Neuronal stem cell (in vitro differentiated cells): Measurements from ENCODE around the gene HGD.

Source experiments
- DNase-seq: peaks from one replicate; pipeline ENCODE4 v3.0.0-alpha.2; 2013; ENCODE audit warnings: low spot score
- H2AFZ ChIP-seq: one replicate; pipeline ENCODE4 v1.6.1; 2013; ENCODE audit warnings: mild to moderate bottlenecking, low read length, inconsistent platforms
- H2AK5ac ChIP-seq: 2 replicates; pipeline ENCODE4 v1.6.1; 2013; ENCODE audit warnings: low read depth, mild to moderate bottlenecking, inconsistent platforms, low read length, moderate library complexity, mixed read lengths
- H2BK120ac ChIP-seq: 2 replicates; pipeline ENCODE4 v1.6.1; 2013; ENCODE audit warnings: low read depth, mild to moderate bottlenecking, inconsistent platforms, low read length, moderate library complexity, mixed read lengths
- H2BK12ac ChIP-seq: one replicate; pipeline ENCODE4 v1.6.1; 2013; ENCODE audit warnings: low read length, inconsistent platforms
- H2BK15ac ChIP-seq: 2 replicates; pipeline ENCODE4 v1.6.1; 2013; ENCODE audit warnings: mild to moderate bottlenecking, low read length, inconsistent platforms, mixed read lengths
- H2BK5ac ChIP-seq: one replicate; pipeline ENCODE4 v1.6.1; 2013; ENCODE audit warnings: inconsistent platforms, mild to moderate bottlenecking, low read length, moderate library complexity
- H3K14ac ChIP-seq: one replicate; pipeline ENCODE4 v1.6.1; 2013; ENCODE audit warnings: low read length, inconsistent platforms
- H3K18ac ChIP-seq: 2 replicates; pipeline ENCODE4 v1.6.1; 2013; ENCODE audit warnings: low read length, inconsistent platforms
- H3K23ac ChIP-seq: 2 replicates; pipeline ENCODE4 v1.6.1; 2013; ENCODE audit warnings: low read depth, mild to moderate bottlenecking, mixed read lengths, low read length, inconsistent platforms; ENCODE audit not compliant: poor library complexity
- H3K27ac ChIP-seq: replicated peaks from 3 replicates; pipeline ENCODE4 v1.5.1; 2013; ENCODE audit warnings: low read length, inconsistent platforms
- H3K27me3 ChIP-seq, 3 experiments: 2 replicates each; pipeline ENCODE4 v1.6.1; 2013; ENCODE audit warnings: low read length in 3 of 3, mild to moderate bottlenecking in 2 of 3, inconsistent platforms in 1 of 3, low read depth in 1 of 3, mixed read lengths in 1 of 3, moderate library complexity in 1 of 3; ENCODE audit not compliant: control insufficient read depth in 3 of 3, insufficient read depth in 3 of 3
- H3K36me3 ChIP-seq, 2 donors: replicated peaks in 1 of 2; 2 replicates each; pipeline ENCODE4 v1.6.1; 2013; ENCODE audit warnings: low read length in 2 of 2; ENCODE audit not compliant: control insufficient read depth in 2 of 2, insufficient read depth in 2 of 2
- H3K4ac ChIP-seq: 2 replicates; pipeline ENCODE4 v1.6.1; 2013; ENCODE audit warnings: inconsistent platforms, mild to moderate bottlenecking, low read length, moderate library complexity
- H3K4me1 ChIP-seq, 2 donors: 1 replicate in 1 of 2; 2 replicates in 1 of 2; pipeline ENCODE4 v1.6.1; 2013; ENCODE audit warnings: low read length in 2 of 2, low read depth in 1 of 2; ENCODE audit not compliant: control insufficient read depth in 2 of 2, insufficient read depth in 1 of 2
- H3K4me2 ChIP-seq: one replicate; pipeline ENCODE4 v1.6.1; 2013; ENCODE audit warnings: mild to moderate bottlenecking, low read length, inconsistent platforms; ENCODE audit not compliant: insufficient read depth, poor library complexity, severe bottlenecking
- H3K4me3 ChIP-seq, 2 donors: 2 replicates each; pipeline ENCODE4 v1.5.1; 2013; ENCODE audit warnings: low read length in 2 of 2, mild to moderate bottlenecking in 2 of 2, inconsistent platforms in 1 of 2, moderate library complexity in 1 of 2
- H3K79me1 ChIP-seq: one replicate; pipeline ENCODE4 v1.6.1; 2013; ENCODE audit warnings: low read depth, mild to moderate bottlenecking, inconsistent platforms, low read length, moderate library complexity
- H3K9ac ChIP-seq: one replicate; pipeline ENCODE4 v1.6.1; 2013; ENCODE audit warnings: mild to moderate bottlenecking, low read depth, low read length, inconsistent platforms; ENCODE audit not compliant: poor library complexity
- H3K9me3 ChIP-seq, 2 donors: replicated peaks in 1 of 2; 2 replicates each; pipeline versions ENCODE3 to v1.6.1; 2013; ENCODE audit warnings: low read length in 2 of 2, mild to moderate bottlenecking in 2 of 2, inconsistent platforms in 1 of 2, low read depth in 1 of 2, mixed read lengths in 1 of 2, moderate library complexity in 1 of 2; ENCODE audit not compliant: control insufficient read depth in 2 of 2, insufficient read depth in 1 of 2
- H4K8ac ChIP-seq: one replicate; pipeline ENCODE4 v1.6.1; 2013; ENCODE audit warnings: low read depth, mild to moderate bottlenecking, inconsistent platforms, low read length, moderate library complexity
- H4K91ac ChIP-seq: one replicate; pipeline ENCODE4 v1.6.1; 2013; ENCODE audit warnings: low read length, low read depth, mild to moderate bottlenecking, inconsistent platforms; ENCODE audit not compliant: poor library complexity
- WGBS, 2 donors: extraction: QIAGEN DNeasy Blood & Tissue Kit; methylation state at CpG; one replicate each; pipeline ENCODE4 v1.1.7; 2013; ENCODE audit warnings: missing lambda C conversion rate in 2 of 2, mixed read lengths in 1 of 2; ENCODE audit not compliant: insufficient read length in 2 of 2, insufficient replicate concordance in 1 of 2; ENCODE audit errors: extremely low coverage in 2 of 2; 5-methylcytosine and 5-hydroxymethylcytosine counted together

Gene HGD

DNA sequence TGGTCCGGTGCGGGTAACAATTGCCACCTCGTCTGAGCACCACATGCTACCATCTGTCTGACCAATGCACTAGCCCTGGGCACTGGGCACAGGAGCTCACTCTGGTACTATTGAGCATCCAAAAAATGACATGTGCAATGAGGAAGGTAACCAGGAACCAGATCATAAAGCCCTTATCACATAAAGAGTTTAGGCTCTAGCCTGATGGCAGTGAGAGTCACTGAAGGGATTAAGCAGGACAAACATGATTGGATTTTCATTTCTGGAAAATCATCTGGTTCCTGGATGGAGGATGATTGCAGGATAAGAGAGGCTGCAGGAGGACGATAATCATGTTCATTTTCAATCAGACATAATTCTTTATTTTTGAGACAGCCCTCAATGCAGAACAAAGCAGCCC lies 73.5 kb downstream of the HGD start:
- WGBS, 2 donors, result no CpG with 5 or more reads among the region's 4 CpGs
- H3K18ac ChIP-seq, result no peak overlapping the region

DNA sequence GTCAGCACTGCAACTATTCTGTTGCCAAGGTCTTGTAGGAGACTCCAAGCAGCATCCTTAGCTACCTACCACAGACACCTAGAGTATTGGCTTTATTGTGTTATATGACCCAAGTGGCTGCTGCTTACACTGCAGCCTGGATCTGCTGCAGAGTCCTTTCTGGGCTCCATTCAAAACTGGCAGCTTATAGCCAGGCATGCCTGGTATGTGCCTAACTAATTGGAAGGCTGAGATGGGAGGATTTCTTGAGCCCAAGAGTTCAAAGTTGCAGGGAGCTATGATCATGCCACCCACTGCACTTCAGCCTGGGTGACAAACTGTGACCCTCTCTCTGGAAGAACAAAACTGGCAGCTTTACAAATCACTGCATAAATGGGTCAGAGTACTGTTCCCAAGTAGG lies 77.3 kb downstream of the HGD start:
- Histone ChIP-seq H3K14ac (no peak overlapping the region), H2AK5ac (no peak overlapping the region), H3K9me3 (no peaks in the 10 kb centered on the region), H3K4me1 (no peaks in the 10 kb centered on the region), H3K4me3 (no peak overlapping the region), H3K18ac (no peak overlapping the region), H2BK12ac (no peak overlapping the region), H3K9ac (no peak overlapping the region), H3K27me3 (no peaks in the 10 kb centered on the region), H3K36me3 (peaks cover 6 to 35% of the 10 kb centered on the region in 2 donors), H4K8ac (no peak overlapping the region), H3K23ac (no peak overlapping the region), H2BK15ac (no peak overlapping the region), H3K79me1 (no peaks in the 10 kb centered on the region), H4K91ac (no peak overlapping the region), H3K4ac (no peak overlapping the region), H2AFZ (no peak overlapping the region), H3K4me2 (no peak overlapping the region), H2BK5ac (no peak overlapping the region), H3K27ac (no peak overlapping the region), H2BK120ac (no peak overlapping the region)
- no peak for DNase-seq

More for the DNA sequence above, 73.5 kb downstream of the HGD start:
- no peak overlapping the region for H3K14ac ChIP-seq
- H4K8ac ChIP-seq, result no peak overlapping the region
- no peaks in the 10 kb centered on the region for H3K27me3 ChIP-seq
- H2BK120ac ChIP-seq, result no peak overlapping the region
- no peak overlapping the region for H3K4me2 ChIP-seq
- H2BK12ac ChIP-seq, result no peak overlapping the region
- H2BK5ac ChIP-seq, result no peak overlapping the region
- H3K9ac ChIP-seq, result no peak overlapping the region
- H2AFZ ChIP-seq, result no peak overlapping the region
- H3K4me3 ChIP-seq, result no peak overlapping the region
- H3K4me1 ChIP-seq, result no peaks in the 10 kb centered on the region
- no peaks in the 10 kb centered on the region for H3K9me3 ChIP-seq
- H3K27ac ChIP-seq, result no peak overlapping the region
- no peak overlapping the region for H3K4ac ChIP-seq
- no peak overlapping the region for H3K23ac ChIP-seq
- H3K79me1 ChIP-seq, result no peaks in the 10 kb centered on the region
- no peak overlapping the region for H4K91ac ChIP-seq
- DNase-seq, result no peak
- no peak overlapping the region for H2AK5ac ChIP-seq
- no peaks in the 10 kb centered on the region for H3K36me3 ChIP-seq
- H2BK15ac ChIP-seq, result no peak overlapping the region

DNA sequence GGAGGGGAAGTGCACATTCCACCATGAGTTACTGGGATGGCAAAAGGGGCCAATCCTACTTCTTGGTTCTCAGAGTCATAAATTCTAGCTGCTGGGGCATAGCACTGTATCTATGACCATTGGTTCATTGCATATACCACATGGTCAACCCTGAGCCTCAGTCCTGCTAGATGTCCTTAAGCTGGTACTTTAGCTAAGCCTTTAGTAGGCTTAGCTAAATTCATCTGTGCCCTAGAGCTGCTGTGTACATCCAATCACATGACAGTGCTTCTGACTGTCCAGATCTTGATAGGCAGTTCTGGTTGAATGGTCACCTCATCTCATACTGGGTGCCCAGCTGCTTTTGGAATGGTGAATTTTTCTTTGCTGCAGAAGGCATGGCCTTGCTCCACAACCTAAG lies 77.7 kb downstream of the HGD start:
- no peak overlapping the region for H2BK120ac ChIP-seq
- H3K18ac ChIP-seq, result no peak overlapping the region
- H2BK12ac ChIP-seq, result no peak overlapping the region
- no peak for DNase-seq
- no peak overlapping the region for H2BK15ac ChIP-seq
- no peaks in the 10 kb centered on the region for H3K9me3 ChIP-seq
- no peak overlapping the region for H3K23ac ChIP-seq
- no peak overlapping the region for H2AK5ac ChIP-seq
- peaks cover 6 to 39% of the 10 kb centered on the region in 2 donors for H3K36me3 ChIP-seq
- H3K4ac ChIP-seq, result no peak overlapping the region
- no peaks in the 10 kb centered on the region for H3K79me1 ChIP-seq
- no peak overlapping the region for H3K4me3 ChIP-seq
- H3K27me3 ChIP-seq, result no peaks in the 10 kb centered on the region
- H2AFZ ChIP-seq, result no peak overlapping the region
- H3K9ac ChIP-seq, result no peak overlapping the region
- H2BK5ac ChIP-seq, result no peak overlapping the region
- no peak overlapping the region for H3K27ac ChIP-seq
- H4K91ac ChIP-seq, result no peak overlapping the region
- no peak overlapping the region for H4K8ac ChIP-seq
- H3K4me2 ChIP-seq, result no peak overlapping the region
- no peaks in the 10 kb centered on the region for H3K4me1 ChIP-seq
- H3K14ac ChIP-seq, result no peak overlapping the region

DNA sequence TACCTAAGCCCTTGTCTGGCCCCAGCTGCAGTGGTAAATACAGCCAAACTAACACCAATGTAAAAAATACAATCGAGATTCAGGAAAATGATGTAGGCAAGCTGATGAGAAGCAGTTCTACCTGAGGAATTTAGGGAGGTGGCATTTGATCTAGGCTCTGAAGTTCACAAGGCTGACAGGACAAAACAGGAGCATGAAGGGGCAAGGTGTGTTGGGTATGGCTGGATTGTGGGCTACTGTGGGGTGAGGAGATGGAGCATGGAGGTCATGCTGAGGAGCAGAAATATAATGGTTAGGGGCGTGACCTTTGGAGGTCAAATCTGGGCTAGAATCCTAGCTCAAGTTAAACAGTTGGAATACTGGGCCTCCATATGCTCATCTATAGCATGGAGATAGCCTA lies 79.4 kb downstream of the HGD start:
- no peak overlapping the region for H3K4me3 ChIP-seq
- no peak overlapping the region for H4K91ac ChIP-seq
- no CpG with 5 or more reads among the region's 2 CpGs for WGBS, 2 donors
- H3K4me1 ChIP-seq, result no peaks in the 10 kb centered on the region
- H3K36me3 ChIP-seq, result peaks cover 9 to 56% of the 10 kb centered on the region in 2 donors
- no peak overlapping the region for H3K4ac ChIP-seq
- DNase-seq, result no peak
- no peaks in the 10 kb centered on the region for H3K79me1 ChIP-seq
- H2BK120ac ChIP-seq, result no peak overlapping the region
- no peak overlapping the region for H3K14ac ChIP-seq
- no peaks in the 10 kb centered on the region for H3K27me3 ChIP-seq
- H3K9me3 ChIP-seq, result no peaks in the 10 kb centered on the region
- no peak overlapping the region for H2BK5ac ChIP-seq
- H3K4me2 ChIP-seq, result no peak overlapping the region
- H2BK15ac ChIP-seq, result no peak overlapping the region
- H4K8ac ChIP-seq, result no peak overlapping the region
- H3K18ac ChIP-seq, result no peak overlapping the region
- H3K9ac ChIP-seq, result no peak overlapping the region
- no peak overlapping the region for H3K23ac ChIP-seq
- H2BK12ac ChIP-seq, result no peak overlapping the region
- H2AFZ ChIP-seq, result no peak overlapping the region
- no peak overlapping the region for H3K27ac ChIP-seq
- H2AK5ac ChIP-seq, result no peak overlapping the region
